ENCODE measurements around the gene B3GALNT2. TPM values are rescaled to one million over a fixed set of nuclear protein-coding genes. Genes with fewer than 3 reads are reported as not detected.

B3GALNT2 gene
- total and polyA plus RNA-seq, 12 donors = 2.6 to 26.6 (median 21.4) TPM

- DNase-seq = no peak
- Histone ChIP-seq H3K27me3 (no peaks in the 10 kb centered on the region), H3K4me1 (peaks cover 0 to 7% (median 0%) of the 10 kb centered on the region in 9 donors), H3K36me3 (peaks cover 0 to 100% (median 44%) of the 10 kb centered on the region in 9 donors), H3K9me3 (no peaks in the 10 kb centered on the region), H3K4me3 (no peak overlapping the region), H3K27ac (no peak overlapping the region)
- intact Hi-C loops (cut with DNase I) = no loop called here
- 90 to 94% methylated on average over 5 of the region's 5 CpGs for WGBS, 2 donors
- no peak for ATAC-seq
- no peak for TF ChIP-seq CTCF (IDR thresholded peaks at IDR 0.05)
Measured at GRCh38 chr1:235450433-235450832, 53.8 kb downstream of the B3GALNT2 start.

- 58 to 66% methylated on average over 7 of the region's 7 CpGs for WGBS, 2 donors
- H3K9me3 ChIP-seq = no peaks in the 10 kb centered on the region
- intact Hi-C loops (cut with DNase I) = no loop called here
- ATAC-seq (no peak), DNase-seq (no peak)
- H3K4me1 ChIP-seq = peaks cover 0 to 7% (median 0%) of the 10 kb centered on the region in 9 donors
- H3K27me3 ChIP-seq = no peaks in the 10 kb centered on the region
- H3K27ac ChIP-seq = peak overlapping the region in 1 of 10 donors; percentile 16
- no peak for TF ChIP-seq CTCF (IDR thresholded peaks at IDR 0.05)
- H3K36me3 ChIP-seq = peaks cover 0 to 100% (median 62%) of the 10 kb centered on the region in 9 donors
- H3K4me3 ChIP-seq = no peak overlapping the region
Measured at GRCh38 chr1:235448616-235449015, 55.6 kb downstream of the B3GALNT2 start.

DNA sequence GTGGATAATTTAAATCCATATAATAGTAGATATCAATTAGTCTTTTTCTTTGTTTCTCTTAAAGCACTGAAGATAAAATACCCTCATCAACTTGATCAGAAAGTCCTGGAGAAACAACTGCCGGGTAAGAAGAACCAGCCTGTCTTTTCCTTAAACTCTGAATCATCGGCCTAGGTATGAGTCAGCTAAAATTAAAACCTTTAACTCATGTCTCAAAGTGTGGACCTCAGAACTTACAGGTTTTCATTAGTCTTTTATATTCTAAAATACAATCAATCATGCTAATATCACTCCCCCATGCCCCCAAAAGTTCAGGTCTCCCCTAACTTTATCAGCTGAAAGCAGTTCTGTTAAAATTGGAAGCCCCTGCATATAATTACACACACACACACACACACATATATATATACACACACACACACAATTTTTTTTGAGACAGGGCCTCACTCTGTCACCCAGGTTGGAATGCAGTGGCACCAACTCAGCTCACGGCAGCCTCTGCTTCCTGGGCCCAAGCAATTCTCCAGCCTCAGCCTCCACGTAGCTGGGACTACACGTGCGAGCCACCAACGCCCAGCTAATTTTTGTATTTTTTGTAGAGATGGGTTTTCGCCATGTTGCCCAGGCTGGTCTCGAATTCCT lies 61.3 kb downstream of the B3GALNT2 start:
- Histone ChIP-seq H3K27me3 (no peaks in the 10 kb centered on the region), H3K4me1 (no peaks in the 10 kb centered on the region), H3K9me3 (no peaks in the 10 kb centered on the region), H3K27ac (peak overlapping the region in 2 of 10 donors; percentile 24 to 26), H3K4me3 (no peak overlapping the region), H3K36me3 (peaks cover 4 to 100% (median 77%) of the 10 kb centered on the region in 9 donors)
- intact Hi-C loops (cut with DNase I) = no loop called here
- TF ChIP-seq CTCF (IDR thresholded peaks at IDR 0.05) = no peak
- DNase-seq (no peak), ATAC-seq (no peak)
- WGBS, 2 donors = 93 to 97% methylated on average over 9 of the region's 9 CpGs

DNA sequence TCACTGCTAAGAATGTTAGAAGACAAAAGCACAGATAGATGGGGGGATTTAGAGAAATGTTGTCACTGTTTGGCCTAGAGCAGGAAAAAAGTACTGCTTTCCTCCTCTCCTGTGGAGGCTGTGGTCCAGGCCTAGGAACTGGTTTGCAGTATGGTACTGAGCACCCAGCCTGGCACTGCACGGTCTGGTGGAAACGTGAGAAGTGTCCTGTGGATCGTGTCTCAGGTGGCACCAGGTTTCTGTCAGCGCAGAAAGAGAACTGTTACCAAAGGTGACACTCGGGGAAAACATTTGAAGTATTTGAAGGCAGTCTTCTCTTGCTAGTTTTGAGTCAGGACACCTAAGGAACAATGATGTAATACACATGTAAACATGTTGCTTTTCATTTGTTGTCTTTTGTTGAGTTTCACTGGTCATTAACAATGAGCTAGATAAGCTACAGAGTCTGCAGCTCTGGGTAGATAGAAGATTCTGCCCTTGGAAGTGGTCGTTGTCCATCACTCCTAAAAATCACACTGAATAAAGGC lies 63.0 kb downstream of the B3GALNT2 start:
- intact Hi-C loops (cut with DNase I) = no loop called here
- Histone ChIP-seq H3K4me1 (no peaks in the 10 kb centered on the region), H3K27me3 (no peaks in the 10 kb centered on the region), H3K27ac (no peak overlapping the region), H3K9me3 (no peaks in the 10 kb centered on the region), H3K4me3 (no peak overlapping the region), H3K36me3 (peaks cover 5 to 100% (median 77%) of the 10 kb centered on the region in 9 donors)
- WGBS, 2 donors = 86 to 87% methylated on average over 6 of the region's 6 CpGs
- DNase-seq (no peak), ATAC-seq (peak in 1 of 8 donors; percentile 21)
- TF ChIP-seq CTCF (IDR thresholded peaks at IDR 0.05) = no peak
